Endothelial cell of hepatic sinusoid (primary cell): ENCODE measurements around the gene SFT2D3.

ENCODE experiments used
- in situ Hi-C: cut with HindIII; loops from 2 replicates; pipeline ENCODE4 v1.10.0; 2017; ENCODE audit warnings: low sequenced_read_pairs

Gene SFT2D3

DNA sequence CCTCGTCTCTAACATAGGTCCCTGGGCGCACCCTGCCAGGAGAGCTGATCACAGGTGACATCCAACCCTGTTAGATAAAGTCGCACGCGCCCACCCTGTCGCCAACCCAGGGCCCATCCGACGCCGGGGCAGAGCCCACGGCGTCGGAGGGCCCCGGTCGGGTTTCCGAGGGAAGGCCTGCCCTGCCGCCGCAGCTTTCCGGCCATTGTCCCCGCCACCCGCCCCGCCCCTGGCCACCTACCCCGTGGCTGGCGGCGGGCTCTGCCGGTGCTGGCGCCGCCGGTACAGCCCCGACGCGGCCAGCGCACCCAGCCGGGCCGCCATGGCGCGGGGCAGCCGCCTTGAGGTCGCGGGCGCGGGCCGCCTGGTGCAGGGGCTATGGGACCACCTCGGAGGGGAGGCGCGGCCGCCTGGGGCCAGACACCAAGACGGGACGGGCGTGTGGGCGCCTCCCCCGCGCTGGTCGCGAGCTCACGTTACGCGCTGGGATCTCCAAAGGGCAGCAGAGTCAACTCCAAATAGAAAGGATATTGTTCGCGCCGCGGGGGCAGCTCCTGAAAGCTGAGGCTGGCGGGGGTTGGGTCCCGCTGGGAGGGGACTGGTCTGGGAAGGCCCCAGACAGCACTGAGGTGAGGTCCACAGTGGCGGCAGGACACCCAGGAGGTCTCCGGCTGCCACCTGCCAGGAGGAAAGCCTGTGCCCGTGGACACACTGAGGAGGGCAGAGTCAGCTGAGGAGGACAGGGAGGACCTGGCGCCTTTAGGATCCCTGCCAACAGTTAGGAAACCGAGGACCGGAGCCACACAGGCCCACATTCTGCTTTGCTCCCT, 37.0 kb upstream of the SFT2D3 start:
- in situ Hi-C loops: no loop called here

GRCh38 chr2:127664895-127665225, 36.4 kb upstream of the SFT2D3 start:
- in situ Hi-C loops: no loop called here

DNA sequence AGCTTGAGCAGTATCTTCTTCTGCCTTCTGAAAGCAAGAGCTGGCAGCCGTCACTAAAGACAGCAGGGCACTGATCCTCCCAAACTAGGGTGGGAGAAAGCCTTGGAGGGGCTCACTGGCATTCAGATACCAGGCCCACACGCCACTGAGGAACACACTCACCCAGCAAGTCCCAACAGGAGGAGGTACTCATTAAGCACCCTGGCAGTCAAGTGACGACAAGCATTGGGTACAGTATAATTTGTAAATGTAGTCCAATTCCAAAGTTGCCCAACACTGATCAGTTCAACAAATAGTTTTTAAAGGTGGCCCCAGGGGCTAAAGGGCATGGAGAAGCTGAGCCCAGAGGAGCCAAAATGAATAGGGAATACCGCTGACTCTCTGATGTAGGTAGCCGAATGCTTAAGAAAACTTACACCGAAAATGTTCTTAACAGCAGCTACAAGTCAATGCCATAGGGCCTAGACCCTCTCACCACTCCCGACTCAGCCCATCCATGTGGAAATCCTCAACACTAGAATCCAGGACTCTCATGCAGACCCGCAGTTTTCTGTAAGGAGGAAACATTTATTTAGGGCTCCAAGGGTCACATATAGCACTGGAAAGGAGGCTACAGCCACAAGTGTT, 35.9 kb upstream of the SFT2D3 start:
- in situ Hi-C loops: no loop called here

- in situ Hi-C loops: no loop called here
Measured at GRCh38 chr2:127669056-127669455, 32.2 kb upstream of the SFT2D3 start.

DNA sequence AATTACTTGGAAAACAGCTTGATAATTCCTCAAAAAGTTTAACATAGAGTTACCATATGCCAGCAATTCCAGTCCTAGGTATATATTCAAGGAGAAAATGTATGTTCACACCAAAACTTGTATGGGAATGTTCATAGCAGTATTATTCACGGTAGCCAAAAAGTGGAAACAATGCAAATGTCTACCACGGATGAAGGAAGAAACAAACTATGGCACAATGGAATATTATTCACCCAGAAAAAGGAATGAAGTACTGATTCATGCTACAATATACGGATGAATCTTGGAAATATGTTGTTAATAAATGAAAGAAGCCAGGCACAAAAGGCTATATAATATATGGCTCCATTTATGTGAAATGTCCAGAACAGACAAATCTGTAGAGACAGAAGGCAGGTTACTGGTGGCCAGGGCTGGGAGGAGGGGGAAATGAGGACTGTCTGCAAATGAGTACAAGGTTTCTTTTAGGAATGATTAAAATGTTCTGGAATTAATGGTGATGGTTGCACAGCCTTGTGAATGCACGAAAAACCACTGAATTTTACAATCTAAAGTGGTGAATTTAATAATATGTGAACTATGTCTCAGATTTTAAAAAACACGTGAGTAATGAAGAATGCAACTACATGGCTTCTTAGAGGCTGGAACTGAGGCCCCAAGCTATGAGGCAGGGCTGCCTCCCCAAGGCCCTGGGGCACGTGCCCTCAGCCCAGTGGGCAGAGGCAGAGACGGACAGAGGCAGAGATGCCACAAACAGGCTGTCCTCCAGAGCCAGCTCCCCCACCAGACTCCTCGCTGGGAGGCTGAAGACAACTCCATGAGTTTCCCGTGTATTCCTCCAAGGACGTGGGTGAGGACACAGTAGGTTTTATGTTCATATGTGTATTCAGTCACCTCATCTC, 31.0 kb upstream of the SFT2D3 start:
- in situ Hi-C loops: no loop called here

GRCh38 chr2:127670957-127671290, 30.4 kb upstream of the SFT2D3 start:
- in situ Hi-C loops: no loop called here

GRCh38 chr2:127671557-127672302, 29.6 kb upstream of the SFT2D3 start:
- in situ Hi-C loops: no loop called here

GRCh38 chr2:127672341-127673224, 28.7 kb upstream of the SFT2D3 start:
- in situ Hi-C loops: no loop called here

DNA sequence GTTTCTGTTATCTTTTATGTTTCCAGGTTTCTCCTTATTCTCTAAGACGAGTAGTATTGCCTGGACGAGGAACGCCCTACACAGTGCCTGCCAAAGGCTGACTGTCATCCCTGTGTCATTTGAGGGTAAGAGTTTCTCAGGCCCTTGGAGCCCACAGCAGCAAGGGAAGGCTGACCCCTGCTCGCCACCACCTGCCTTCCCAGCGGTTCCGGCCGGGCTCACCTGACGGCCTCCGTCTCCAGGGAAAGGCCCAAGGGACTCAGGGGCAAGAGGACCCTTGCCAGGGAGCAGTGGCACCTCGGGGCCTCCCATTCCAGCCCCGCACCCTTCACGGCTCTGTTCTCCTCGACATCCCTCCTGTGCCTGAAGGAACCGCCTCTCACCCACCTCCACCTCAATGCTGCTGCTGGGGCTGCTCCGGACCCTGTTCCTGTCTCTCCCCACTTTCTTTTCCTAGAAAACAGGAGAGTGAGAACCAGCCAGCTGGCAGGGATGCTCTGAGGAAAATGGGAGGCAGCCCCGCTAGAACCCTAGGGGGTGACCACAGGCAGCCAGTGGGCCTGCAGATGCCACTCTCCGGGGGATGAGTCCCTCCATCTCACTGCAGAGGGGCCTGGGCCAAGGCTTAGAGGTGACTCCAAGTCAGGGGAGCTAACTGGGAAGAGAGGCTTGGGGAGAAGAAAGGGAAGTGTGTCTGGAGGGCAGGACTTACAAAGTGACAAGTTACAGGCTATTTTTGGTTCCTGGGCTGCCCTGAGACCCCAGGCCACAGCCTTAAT, 27.8 kb upstream of the SFT2D3 start:
- in situ Hi-C loops: no loop called here

DNA sequence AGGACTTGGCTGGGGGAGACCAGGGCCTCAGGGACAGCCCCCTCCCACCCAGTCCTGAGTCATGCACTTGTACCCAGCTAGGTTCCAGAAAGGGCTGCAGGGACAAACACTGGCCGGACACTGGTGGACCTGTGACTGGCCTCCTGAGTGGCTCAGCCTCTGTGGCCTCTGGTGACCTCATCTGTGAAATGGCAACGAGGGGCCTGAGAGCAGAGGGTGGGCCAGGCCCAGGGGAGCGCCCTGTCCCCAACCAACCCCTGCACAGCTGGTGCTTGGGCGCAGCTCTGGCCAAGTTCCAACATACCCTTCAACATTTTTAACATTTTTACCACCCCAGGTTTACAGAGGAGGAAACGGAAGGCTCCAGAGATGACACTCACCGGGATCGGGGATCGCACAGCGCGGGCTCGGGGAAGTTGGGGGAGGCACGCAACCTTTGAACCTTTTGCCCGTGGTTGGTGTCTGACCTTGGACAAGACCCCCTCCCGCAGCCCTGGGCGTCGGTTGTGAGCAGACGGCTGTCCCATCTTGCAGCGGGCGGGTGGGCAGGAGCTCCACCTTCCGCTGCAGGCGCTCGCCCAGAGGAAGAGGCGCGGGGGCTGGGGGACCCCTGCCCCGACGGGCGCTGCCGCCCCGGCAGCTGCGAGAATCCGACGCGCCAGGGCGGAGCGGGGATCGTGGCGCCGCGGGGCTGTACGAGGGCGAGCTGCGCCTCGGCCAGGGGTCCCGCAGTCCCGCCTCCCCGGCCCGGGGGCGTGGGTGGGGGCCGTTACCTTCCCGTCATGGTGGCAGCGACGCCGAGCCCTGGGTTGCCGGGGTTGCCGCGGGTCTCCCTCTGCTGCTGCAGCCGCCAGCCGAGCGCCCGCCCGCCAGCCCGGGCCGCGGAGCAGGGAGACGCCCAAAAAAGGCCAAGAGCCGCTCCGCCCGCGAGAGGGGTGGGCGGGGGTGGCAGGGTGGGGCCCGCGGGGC, 26.8 kb upstream of the SFT2D3 start:
- in situ Hi-C loops: no loop called here

DNA sequence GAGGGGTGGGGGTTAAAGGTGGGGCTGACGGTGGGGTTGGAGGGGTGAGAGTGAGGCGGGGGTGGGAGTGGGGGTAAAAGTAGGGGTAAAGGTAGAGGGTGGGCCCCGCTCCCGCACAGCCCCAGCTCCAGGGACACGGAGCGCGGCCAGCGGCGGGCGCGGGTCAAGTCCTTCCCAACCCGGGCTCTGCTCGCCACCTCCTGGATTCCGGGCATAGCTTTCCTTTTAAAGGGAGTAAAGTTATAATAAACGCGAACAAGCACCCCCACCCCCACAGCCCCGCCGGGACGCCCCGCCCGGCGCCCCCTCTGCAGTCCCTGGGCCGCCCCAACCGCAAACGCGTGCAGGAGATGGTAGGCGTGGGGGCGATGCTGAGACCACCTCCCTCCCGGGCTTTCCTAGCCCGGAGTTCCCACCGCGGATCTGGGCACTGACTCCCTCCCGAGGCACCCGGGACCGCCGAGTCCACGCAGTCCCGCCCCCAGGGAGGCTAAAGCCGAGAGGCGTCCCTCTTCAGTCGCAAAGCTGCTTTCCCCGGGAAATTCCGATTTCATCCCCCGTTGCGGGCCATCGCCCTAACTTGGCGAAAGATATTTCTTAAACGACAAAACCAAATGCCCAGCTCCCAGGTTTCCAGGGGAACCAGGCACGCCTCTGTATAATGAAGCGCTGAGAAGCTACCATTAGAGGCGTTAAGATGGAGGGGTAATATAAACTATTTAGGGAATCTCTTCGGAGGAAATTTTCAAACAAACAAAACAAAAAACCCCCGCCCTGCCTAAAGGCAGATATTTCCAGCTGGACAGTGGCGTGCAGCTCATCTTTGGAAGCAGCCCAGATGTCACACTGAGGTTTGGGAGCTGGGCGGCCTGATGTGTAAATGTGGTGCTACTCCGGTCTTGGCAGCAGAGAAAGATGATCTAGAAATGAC, 25.7 kb upstream of the SFT2D3 start, which contains the start of gene LIMS2:
Gene LIMS2 (minus strand): TSS at position 200 of the 931 bp plus-strand sequence. CDS start 506 bp downstream, outside the sequence.
- in situ Hi-C loops: no loop called here

GRCh38 chr2:127676906-127677305, 24.4 kb upstream of the SFT2D3 start:
- in situ Hi-C loops: no loop called here

DNA sequence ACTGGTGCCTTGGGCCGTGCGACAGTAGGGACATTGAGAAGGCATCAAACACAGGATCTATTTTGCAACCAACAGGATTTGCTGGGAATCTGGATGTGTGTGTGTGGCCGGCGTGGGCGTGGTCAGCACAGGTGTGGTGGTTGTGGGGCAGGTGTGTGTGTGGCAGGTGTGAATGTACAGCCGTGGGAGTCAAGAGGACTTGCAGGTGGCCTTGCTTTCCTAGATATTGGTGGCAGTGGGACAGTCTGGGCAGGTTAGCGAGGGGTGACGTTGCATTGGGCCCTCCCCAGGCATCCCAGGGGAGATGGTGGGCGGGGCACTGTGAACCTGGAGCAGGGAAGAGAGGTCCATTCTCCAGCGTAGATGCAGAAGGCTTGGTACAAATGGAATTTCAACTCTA, 22.8 kb upstream of the SFT2D3 start:
- in situ Hi-C loops: no loop called here

DNA sequence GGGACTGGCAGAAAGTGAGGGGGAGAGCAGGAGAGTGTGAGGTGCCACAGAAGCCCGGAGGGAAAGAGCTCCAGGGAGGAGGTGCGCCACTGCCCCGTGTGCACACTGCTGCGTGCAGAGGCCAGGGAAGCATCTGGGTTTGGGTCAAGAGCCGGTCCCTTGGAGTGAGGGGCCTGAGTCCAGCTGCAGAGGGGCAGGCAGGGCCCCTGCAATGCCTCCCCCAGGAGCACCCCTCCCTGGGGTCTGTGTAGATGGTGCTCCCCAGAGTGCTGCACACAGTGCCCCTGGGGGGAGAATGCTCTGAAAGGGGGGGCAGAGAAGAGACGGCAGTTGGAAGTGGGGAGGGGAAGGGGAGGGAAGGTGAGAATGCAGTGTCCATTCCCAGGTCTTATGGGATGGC, 22.3 kb upstream of the SFT2D3 start:
- in situ Hi-C loops: no loop called here

- in situ Hi-C loops: no loop called here
Measured at GRCh38 chr2:127679680-127680361, 21.5 kb upstream of the SFT2D3 start.

- in situ Hi-C loops: no loop called here
Measured at GRCh38 chr2:127680706-127681287, 20.5 kb upstream of the SFT2D3 start.
